AG04450 (cell line): ENCODE data around the gene OSTF1. TPM values are rescaled to one million over a fixed set of nuclear protein-coding genes. Genes with fewer than 3 reads are reported as not detected.

ENCODE experiments used
- CTCF ChIA-PET: fragments of 300-600, 350-600 bp; formaldehyde crosslinking; extraction: SDS; loops from one replicate; lab custom pipeline; 2022; ENCODE audit warnings: antibody characterized with exemption, inconsistent platforms; lab: Charles Lee
- POLR2A ChIA-PET: fragments of 350-600 bp; formaldehyde crosslinking; extraction: SDS; loops from one replicate; lab custom pipeline; 2021; ENCODE audit warnings: antibody characterized with exemption, inconsistent platforms; lab: Yijun Ruan, JAX
- DNase-seq: peaks from one replicate; pipeline ENCODE4 v3.0.0-alpha.2; 2011; ENCODE audit warnings: low read depth, low spot score
- H3K27ac ChIP-seq: one replicate; pipeline ENCODE4 v1.5.1; 2012; ENCODE audit warnings: low read depth, low read length, control low read depth
- H3K27me3 ChIP-seq: one replicate; pipeline ENCODE4 v1.6.0; 2012; ENCODE audit warnings: low read length; ENCODE audit not compliant: control insufficient read depth, insufficient read depth
- H3K4me3 ChIP-seq: 2 replicates; pipeline ENCODE4 v1.5.1; 2011; ENCODE audit warnings: mild to moderate bottlenecking, low read depth, low read length, control low read depth
- H3K9me3 ChIP-seq: 2 replicates; pipeline ENCODE4 v1.5.1; 2012; ENCODE audit warnings: low read length; ENCODE audit not compliant: control insufficient read depth, insufficient read depth
- polyA plus RNA-seq: library from polyadenylated mRNA; depleted of rRNA; stranded (reverse); fragments of >200 nt; gene quantifications from 2 replicates; pipeline ENCODE4 v1.2.3, GENCODE V29; 2011
- TF ChIP-seq, protein P1 (sequence below): IDR thresholded peaks from 2 replicates; pipeline ENCODE4 v1.5.1; 2011; ENCODE audit warnings: low read depth, low read length, control low read depth, inconsistent platforms

Gene OSTF1
- polyA plus RNA-seq, 1 experiment, result 22.7 TPM

DNA sequence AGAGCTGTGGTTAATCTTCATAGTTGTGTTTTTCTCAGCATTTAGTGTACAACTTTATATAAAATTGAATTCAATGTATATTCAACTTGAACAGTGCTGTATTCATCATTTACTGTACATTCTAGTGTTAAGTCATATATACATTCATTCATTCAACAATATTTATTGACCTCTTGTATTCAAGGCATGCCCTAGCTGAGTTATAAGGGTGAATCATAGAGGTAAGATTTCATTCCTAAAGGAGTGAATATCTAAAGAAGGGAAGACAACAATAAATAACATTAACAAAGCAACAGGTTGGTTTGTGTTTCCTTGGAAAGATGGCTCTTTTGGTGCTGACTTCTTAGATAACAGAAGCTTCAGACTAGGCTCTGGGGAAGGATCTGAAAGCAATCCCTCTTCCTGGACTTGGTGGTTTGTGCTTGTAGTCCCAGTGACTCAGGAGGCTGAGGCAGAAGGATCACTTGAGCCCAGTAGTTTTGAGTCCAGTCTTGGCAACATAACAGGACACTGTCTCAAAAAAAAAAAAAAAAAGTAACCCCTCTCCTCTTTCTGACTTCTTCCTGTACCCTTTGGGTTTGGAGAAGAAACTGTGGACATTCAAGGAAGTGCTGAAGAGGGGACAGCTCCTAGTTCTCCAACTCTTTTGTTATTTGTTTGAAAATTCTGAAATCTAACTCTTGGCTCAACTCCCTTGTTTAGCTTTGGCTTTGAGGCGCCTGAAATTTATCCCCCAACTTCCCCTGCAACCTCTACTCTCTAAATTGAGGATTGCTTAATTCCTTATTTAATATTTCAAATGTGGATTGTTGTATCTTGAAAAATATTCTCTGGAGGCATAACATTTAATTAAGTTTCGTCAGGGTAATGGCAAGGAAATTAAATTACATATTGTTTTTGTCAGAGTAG is 80.2 kb downstream of the OSTF1 start:
- ChIA-PET CTCF (interaction anchor here (0.7 to 5.9 kb wide), 2 partner anchors 17 to 67 kb away, joined by 3 to 26 read pairs; no protein-coding TSS in a partner anchor), POLR2A (no interaction called here)
- no peak for DNase-seq
- no peak overlapping the region for H3K27ac ChIP-seq
- H3K4me3 ChIP-seq, result no peak overlapping the region
- TF ChIP-seq, protein P1, sequence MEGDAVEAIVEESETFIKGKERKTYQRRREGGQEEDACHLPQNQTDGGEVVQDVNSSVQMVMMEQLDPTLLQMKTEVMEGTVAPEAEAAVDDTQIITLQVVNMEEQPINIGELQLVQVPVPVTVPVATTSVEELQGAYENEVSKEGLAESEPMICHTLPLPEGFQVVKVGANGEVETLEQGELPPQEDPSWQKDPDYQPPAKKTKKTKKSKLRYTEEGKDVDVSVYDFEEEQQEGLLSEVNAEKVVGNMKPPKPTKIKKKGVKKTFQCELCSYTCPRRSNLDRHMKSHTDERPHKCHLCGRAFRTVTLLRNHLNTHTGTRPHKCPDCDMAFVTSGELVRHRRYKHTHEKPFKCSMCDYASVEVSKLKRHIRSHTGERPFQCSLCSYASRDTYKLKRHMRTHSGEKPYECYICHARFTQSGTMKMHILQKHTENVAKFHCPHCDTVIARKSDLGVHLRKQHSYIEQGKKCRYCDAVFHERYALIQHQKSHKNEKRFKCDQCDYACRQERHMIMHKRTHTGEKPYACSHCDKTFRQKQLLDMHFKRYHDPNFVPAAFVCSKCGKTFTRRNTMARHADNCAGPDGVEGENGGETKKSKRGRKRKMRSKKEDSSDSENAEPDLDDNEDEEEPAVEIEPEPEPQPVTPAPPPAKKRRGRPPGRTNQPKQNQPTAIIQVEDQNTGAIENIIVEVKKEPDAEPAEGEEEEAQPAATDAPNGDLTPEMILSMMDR, result no peak
- no peaks in the 10 kb centered on the region for H3K27me3 ChIP-seq
- no peaks in the 10 kb centered on the region for H3K9me3 ChIP-seq

DNA sequence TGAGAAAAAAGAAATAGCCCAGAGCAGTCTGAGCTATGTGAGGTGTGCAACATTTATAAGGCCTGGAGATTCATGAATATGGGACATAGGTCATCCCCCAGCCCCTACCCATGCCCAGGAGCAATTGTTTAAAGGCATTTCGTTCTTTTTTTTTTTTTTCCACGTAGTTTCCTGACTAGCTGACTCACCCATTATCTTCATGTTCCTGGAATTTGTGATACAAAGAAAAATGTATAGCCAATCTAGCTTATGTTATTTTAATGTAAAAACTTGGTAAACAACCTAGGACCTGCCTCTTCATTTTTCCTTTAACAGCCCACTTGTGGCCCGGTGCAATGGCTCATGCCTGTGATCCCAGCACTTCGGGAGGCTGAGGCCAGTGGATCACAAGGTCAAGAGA is 81.3 kb downstream of the OSTF1 start:
- H3K27me3 ChIP-seq, result no peaks in the 10 kb centered on the region
- ChIA-PET POLR2A (interaction anchor here (0.6 to 0.7 kb wide), 2 partner anchors 82 to 217 kb away, joined by 3 to 4 read pairs; partner anchors contain the start of genes C9orf40 and NMRK1), CTCF (interaction anchor here (0.8 to 5.9 kb wide), 2 partner anchors 16 to 19 kb away, joined by 5 to 26 read pairs; no protein-coding TSS in a partner anchor)
- TF ChIP-seq, protein P1, result no peak
- H3K4me3 ChIP-seq, result no peak overlapping the region
- no peak overlapping the region for H3K27ac ChIP-seq
- DNase-seq, result no peak
- H3K9me3 ChIP-seq, result no peaks in the 10 kb centered on the region

GRCh38 chr9:75170898-75171360 is 82.6 kb downstream of the OSTF1 start:
- no peak for DNase-seq

DNA sequence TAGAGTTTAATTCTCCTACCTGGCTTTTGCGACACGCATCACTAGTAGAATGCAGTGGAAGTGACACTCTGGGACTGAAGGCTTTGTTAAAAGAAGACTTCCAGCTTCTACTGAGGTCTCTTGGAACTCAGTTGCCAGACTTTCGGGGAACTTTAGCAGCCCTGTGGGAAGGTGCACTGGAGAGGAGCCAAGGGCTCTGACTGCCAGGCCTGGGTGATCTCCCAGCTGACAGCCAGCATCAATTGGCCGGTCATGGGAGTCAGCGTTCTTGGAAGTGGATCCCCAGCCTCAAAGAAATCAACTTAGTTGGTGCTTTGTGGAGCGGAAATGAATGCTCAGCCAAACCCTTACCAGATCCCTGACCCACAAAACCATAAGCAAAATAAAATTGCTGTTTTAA is 87.1 kb downstream of the OSTF1 start:
- TF ChIP-seq, protein P1, result no peak
- no peak overlapping the region for H3K27ac ChIP-seq
- CTCF ChIA-PET, result interaction anchor here (1.0 to 3.2 kb wide), 2 partner anchors 11 to 401 kb away, joined by 4 to 15 read pairs; no protein-coding TSS in a partner anchor
- no peak overlapping the region for H3K4me3 ChIP-seq
- no peak for DNase-seq
- H3K9me3 ChIP-seq, result no peaks in the 10 kb centered on the region
- POLR2A ChIA-PET, result no interaction called here
- H3K27me3 ChIP-seq, result no peaks in the 10 kb centered on the region

More at GRCh38 chr9:75170898-75171360, 82.6 kb downstream of the OSTF1 start:
- Histone ChIP-seq H3K27ac (no peak overlapping the region), H3K27me3 (no peaks in the 10 kb centered on the region), H3K9me3 (no peaks in the 10 kb centered on the region), H3K4me3 (no peak overlapping the region)
- TF ChIP-seq, protein P1, result no peak
- POLR2A ChIA-PET, result no interaction called here
- CTCF ChIA-PET, result interaction anchor here (0.7 to 5.9 kb wide), 3 partner anchors 10 to 21 kb away, joined by 3 to 26 read pairs (median 4); no protein-coding TSS in a partner anchor
